ENCODE results near the gene EZH2.
A peak's percentile ranks its signal among the peaks of the same experiment; 100 is the strongest.

Gene EZH2

DNA sequence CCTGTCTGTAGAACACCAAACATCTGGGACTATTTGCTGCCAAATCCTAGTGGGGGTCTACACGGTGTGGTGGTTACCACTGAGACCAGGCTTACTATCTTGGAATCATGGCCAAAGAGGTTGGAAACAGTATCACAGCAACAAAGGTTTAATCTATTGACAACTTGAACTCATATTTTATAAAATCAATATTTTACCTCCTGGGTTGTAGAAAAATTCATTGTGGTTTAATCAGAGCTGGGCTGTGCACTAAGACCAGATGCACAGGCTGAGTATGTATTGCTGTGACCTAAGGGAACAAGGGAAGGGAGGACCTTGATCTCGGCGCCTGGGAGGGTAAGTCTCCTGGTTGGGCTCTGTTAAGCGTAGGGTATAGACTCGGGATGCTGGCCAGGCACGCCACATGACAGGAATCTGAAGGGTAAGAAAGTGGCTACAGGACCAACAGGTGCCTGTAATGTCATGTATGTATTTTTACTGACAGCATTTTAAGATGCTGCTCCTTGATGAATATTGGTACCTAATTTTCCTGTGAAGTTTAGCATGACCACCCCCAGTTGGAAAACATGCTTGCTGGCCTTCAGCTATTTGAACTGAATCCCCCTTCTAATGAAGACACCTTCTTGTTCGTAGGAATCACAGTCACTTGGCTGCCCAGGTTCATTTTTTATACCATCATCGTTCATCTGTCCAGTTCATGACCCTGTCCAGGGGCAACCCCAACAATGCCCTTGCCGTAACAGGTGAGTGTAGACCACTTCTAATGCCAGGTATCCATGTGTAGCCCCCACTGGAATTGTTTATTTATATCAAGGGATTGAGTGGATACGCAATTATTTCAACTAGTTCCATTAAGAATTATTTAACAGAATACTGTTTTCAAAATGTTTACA, 79.5 kb downstream of the EZH2 start:
- DNase-seq = no peak

DNA sequence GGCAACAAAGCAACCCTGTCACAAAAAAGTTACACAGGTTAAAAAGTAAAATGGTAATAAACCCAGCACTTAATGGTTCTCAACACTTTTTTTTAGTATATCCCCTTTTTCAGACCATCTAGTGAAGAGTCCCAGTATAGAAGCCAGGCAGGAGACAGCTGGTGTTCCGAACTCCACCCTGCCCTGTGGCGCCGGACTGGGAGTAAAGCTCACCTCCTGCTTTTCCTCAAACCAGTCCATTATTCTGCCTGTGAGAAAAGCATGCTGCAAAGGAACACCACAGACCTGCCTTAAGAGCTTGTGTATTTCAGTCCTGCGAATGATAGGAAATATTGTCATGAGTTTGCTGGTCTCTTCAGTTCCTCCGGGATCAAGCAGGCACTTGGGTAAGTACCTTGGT, 81.0 kb downstream of the EZH2 start:
- no peak for DNase-seq

DNA sequence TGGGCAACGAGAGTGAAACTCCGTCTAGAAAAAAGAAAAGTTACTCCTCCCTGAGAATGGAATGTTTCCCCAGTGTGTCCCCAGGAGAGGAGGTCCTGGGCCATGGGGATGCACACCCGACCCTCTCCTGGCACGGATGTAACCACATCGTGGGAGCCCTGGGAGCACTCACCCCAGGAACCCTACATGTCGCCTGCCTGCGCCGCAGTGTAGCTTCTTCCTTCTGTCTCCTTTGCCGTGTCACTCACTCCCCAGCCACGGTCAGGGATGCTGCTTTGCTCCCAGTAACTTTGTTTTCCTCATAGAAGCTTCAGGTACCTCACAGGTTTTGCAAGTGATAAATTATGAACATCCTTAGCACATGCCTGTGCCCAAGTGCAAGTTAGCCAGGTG, 82.0 kb downstream of the EZH2 start:
- DNase-seq = no peak

DNA sequence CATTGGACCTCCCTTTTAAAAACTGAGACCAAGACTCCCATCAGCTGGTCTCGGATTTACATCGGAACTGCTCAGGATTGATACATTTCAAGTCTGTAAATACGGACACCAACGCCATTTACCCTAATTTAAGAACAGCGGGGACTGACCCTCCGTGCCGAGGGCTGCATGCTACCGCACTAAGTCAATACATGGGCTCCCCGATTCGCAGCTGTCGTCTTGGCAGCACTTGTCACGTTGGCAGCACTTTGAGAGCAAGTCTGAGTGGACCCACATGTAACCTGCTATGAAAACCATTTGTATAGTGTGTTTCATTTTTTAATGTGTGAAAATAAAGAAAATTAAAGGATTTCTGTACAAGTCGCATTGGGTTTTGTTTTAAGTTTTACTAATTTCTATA, 83.4 kb downstream of the EZH2 start:
- no peak for DNase-seq

DNA sequence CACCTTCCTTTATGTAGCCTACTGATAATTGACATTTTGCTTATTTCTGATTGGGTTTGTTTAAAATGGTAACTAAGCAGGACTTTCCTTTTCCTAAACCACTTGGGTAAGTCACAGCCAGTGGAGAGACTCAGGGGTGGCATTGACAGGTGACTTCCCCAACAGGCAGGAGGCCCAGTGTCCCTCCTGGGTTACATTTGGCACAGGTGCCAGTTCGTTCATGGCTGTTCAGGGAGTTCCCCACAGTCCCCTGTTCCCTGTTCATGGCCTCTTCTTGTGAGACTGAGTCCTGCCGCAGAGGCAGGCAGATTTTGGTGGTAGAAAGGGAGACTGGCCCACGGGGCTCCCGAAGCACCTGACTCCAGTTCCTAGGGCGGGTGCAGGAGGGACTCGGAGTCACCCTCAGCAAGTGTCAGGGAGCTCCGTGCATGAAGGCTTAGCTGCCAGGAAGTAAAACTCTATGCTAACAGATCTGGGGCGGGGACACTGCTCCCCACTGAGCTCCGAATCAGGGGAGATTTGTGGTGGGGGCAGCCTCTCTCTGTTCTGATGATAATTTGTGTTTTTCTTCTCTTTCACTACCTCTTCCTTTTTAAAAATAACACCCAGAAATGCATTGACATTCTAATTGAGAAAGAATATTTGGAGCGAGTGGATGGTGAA, 84.1 kb downstream of the EZH2 start:
- DNase-seq = no peak

DNA sequence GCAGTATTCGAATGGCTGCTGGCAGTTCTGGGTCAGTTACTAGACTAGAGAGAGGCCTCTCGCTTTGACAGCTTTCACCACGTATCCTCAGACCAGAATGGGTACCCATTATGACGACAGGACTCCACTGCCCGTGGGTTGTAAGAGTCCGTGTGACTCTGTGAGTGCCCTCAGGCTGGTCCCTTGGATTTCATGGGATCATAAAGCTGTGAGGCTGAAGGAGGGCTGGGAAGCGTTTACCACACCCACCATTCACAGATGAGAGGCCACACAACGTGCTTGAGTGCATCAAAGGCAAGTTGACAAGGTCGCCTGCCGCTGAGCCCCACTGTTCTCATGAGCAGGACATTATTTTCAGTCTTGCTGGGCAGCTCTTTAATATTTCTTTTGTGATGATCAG, 87.2 kb downstream of the EZH2 start:
- no peak for DNase-seq

DNA sequence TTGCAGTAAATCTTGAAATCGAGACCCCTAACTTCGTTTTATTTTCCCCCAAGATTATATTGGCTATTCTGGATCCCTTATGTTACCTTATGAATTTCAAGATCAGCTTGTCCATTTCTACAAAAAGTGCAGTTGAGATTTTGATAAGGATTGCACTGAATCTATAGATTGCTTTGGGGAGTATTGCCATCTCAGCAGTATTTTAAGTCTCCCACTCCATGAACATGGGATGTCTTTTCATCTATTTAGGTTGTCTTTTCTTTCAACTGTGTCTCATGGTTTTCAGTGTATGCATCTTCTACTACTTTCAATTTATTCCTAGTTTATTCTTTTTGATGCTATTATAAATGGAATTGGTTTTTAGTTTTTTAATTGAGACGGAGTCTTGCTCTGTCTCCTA, 89.6 kb downstream of the EZH2 start:
- DNase-seq = no peak

DNA sequence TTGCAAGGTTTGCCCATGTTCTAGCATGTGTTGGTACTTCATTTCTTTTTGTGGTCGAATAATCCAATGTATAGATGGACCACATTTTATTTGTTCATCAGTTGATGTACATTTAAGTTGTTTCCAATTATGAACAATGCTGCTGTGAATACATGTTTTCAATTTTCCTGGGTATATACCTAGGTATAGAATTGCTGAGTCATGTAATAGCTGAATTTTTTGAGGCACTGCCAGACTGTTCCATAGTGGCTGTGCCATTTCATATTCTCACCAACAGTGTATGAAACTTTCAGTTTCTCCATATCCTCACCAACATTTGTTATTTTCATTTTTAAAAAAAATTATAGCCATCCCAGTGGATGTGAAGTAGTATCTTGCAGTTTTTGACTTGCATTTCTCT, 90.5 kb downstream of the EZH2 start:
- DNase-seq = no peak

DNA sequence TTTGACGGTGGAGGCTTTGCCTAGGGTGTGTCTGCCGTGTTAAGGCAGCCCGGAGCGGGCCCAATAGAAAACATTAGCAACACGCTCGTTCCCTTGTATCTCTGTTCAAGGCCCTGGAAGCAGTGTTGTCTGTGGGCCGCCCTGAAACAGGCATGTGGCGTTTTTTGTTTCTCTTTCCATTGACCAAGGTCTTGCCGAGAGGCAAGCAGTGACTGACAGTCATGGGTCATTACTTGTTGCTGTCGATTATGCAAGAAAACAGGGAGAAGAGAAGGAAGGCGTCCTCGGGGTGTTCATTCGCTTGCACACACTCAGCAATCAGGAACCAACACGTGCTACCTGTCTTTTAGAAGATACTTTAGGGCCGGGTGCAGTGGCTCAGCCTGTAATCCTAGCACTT, 92.5 kb downstream of the EZH2 start:
- peak; percentile 18 to 36 (median 32) for DNase-seq

DNA sequence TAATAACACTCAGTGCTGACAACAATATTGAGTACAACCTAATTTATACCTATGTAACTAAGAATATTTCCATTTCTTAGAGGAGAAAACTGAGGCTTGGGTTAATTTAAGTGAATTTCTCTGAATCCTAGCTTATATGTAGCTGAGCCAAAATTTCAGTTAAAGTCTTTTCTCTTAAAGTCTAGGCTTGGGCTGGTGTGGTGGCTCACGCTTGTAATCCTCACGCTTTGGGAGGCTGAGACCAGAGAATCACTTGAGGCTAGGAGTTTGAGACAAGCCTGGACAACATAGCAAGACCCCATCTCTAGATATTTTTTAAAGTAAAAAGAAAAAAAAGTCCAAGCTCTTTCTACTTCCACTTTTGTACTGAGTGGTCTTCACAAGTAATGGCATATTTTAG, 93.2 kb downstream of the EZH2 start:
- no peak for DNase-seq

DNA sequence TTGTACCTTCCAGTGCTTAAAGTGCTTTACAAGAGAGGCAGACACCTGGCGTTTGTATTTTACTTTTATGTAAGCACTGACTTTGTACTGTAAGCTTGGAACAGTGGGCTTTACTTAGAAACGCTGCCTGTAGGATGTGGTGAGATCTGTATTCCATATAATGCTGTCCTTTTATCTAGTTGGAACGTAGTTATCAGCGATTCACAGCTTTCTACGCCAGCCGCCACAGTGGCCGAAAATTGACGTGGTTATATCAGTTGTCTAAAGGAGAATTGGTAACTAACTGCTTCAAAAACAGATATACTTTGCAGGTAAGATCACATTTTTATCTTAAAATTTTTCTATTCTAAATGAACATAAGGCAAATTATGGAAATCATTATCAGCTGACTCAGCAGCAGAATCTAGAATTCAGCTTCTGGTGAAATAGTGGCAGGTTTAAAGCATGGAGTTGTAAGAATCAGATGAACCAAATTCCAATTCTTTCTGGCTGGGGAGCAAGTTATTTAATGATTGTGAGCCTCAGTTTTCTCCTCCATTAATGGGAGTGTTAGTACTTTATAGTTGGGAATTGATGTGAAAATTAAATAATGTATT, 93.9 kb downstream of the EZH2 start:
- DNase-seq = no peak

DNA sequence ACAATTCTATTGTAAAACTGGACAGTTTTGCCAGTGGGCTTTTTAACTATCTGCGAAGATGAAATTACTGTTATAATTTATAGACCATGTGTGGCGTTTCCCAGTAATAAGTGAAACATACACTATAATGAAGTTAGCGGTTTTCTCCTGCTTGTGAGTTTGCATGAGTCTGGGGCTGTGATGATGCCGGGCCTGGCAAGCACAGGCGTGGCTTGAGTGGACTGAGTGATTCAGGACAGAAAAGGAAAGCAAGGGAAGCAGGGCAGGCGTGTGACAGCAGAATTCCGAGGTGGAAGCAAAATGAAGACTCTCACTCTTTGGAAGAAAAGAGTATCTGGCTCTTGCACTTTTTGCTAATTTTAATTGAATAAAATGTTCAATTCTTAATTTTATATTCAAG, 94.9 kb downstream of the EZH2 start:
- no peak for DNase-seq

DNA sequence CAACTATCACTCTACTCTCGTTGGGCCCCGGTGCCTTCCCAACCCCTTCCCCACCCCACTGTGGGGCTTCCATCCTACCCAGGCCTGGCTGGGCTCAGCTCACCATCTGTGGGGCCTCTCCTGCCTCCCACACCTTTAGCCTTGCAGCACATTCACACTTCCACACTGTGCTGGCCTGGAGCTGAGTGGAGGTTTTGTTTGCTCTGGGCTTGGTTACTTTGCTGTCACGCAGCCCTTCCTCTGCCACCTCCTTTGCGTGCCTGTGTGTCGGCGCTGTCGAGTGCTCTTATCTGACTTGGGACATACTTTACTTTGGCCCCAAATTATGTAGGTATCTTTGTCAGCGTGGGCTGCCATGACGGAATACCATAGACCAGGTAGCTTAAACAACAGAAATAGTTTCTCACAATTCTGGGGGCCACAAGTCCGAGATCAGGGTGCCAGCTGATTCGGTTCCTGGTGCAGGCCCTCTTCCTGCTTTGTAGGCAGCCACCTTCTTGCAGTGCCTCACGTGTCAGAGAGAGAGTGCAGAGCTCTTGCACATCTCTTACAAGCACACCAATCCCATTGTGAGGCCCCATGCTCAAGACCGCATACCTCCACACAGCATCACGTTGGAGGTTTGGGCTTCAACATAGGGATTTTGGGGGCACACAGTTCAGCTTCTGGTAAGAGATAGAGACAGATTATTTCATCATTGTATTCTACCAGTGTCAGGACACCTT, 96.4 kb downstream of the EZH2 start:
- DNase-seq = no peak

DNA sequence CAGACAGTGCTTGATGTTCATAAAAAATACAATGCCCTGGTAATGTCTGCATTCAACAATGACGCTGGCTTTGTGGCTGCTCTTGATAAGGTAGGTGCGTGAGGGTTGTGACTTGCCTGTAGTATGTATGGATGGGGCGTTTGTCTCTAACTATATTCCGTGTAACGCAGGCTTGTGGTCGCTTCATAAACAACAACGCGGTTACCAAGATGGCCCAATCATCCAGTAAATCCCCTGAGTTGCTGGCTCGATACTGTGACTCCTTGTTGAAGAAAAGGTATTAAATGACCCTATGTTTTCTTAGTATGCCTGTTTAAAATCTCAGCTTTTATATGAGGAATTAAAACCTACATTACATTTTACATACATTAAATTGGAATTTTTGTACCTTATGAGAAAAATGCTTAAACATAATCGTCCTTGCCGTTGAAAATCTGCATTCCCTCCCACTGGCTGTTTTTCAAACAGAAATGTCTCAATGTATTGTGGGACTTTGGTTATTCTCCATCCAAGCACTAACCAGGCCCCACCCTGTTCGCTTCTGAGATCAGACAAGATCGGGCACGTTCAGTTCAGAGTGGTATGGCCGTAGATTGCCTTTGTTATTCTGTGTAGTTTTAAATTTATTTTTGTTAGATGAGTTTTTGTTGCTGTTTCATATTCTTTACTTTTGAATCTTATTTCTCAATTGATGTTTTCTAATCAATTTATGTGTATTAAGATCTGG, 100.1 kb downstream of the EZH2 start:
- DNase-seq = no peak

DNA sequence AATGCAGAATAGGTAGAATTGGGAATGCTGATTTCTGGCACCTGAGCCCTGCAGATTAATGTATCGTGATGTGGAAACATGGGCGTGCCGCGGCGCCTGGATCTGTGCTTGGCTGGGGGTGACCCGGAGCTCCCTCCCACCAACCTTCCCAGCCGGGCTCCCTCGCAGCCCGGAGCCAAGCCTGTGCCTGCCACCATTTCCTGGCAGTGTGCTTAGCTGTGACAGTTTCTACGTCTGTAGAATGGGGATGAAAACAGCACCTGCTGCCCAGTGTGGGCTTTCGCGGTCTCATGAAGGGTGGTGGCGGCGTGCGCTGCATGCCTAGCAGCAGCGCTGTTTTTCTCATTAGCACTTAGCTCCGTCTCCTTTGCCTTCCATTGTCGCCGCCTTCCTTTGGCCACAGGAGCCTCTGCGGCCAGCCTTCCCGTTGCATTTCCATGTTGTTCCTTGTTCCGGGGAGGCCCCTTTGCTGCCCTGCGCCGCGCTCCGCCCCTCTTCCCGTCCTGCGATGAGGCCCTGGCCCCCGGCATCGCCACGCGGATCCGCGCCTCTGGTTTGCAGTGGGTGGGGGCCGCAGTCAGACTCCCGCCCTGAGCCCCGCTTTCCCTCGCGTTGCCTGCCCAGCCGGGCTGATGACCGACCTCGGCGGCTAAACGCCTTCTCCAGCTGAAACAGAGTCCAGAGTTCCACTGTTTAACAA, 101.2 kb downstream of the EZH2 start:
- no peak for DNase-seq

DNA sequence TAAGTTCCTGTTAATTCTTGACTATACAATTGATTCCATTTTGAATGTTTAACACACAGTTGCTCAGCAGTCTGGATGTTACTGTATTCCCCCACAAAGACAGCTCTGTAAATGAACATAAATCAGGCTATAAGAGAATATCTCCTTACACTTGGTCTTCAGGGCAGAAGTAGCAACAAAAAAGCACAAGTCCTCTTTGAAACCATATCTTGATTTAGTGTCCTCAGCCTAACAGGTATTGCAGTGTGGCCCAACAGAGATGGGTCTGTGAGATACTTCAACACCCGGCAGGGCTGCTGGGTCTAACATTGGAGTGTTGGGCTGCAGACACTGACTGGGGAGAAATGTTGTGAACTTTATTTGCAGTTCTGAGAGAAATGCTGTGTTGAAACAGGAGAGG, 109.6 kb downstream of the EZH2 start:
- DNase-seq = no peak

DNA sequence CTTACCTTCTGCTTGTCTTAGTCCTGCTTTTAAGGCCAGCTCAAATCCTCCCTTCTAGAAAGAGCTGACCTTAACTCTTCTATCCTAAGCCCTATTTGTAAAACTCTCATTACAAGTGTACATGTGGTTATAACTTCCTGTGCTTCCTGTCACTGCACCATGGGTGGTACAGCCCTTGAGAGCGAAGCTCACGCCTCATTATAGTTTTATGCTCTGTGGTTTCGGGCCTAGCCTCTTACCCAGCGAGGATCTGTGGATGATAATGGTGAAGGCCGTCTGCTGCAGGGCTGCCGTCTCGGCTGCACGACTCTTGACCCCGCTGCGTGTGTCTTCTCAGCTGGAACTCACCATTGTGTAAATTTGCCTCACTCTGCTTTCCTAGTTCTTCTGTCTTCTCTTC, 110.8 kb downstream of the EZH2 start:
- DNase-seq = no peak

DNA sequence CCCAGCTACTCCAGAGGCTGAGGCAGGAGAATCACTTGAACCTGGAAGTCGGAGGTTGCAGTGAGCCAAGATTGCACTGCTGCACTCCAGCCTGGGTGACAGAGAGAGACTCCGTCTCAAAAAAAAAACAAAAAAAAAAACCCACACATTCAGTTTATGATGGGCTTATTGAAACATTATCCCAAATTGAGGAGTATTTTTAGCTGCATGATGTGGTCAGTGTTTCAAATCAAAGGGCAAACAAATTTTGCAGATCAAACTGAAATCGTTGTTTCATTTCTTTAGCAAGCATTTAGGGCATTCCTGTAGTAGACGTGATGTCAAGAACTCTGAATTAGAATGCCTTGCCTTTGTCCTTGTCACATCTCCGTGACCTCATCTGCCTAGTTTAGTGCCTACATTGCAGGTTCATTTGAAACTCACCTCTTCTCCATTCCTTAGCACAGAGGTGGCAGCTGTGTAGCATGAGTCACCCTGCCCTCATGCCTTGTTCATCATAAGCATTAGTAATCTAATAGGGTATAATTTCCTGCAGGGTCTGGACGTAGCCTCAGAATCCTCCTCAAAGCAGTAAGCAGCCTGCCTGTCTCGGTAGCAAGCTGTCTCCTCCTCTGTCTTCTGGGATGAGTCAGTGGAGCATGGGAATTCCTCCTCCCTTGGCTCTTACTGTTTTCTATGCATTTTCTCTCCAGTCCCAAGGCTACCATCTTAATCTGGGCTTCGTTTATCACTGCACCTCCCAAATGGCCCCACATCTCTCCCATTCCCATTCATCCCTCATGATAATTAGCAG, 111.6 kb downstream of the EZH2 start:
- peak; percentile 6 to 29 (median 16) for DNase-seq

DNA sequence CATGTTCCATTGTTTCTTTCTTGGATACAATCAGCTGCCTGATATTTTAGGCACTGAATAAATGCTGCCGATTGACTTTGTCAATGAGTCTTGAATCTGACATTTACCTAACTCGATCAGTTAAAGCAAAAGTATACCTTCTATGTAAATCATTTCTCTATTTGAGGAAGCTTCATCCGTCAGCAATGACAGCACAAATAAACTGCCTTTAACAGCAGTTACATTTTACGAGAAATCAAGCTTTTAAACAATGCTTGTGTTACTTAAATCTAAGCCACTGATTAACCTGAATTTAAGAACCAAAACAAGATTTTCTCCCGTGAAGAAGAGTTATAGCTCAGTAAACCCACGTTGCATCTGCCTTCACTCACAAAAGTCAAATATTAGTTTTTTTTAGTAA, 114.1 kb downstream of the EZH2 start:
- no peak for DNase-seq

DNA sequence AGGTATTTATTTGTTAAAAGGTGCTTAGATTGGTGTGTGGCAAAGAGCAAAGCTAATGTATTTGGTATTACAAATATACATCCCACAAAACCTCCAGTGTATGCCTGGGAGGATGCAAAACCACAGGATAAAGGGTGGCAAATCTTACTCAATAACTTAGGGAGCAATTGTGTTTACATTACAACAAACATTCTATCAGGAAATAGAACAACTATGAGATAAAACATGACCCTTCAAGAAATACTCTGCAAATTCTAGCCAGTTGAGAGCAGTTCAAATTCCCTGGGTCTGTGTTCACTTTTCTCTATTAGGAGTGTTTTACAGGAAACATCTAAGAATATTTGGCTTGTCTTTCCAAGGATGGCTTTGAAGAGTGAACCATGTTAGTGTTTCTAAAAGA, 120.5 kb downstream of the EZH2 start:
- no peak for DNase-seq

Measured in suppressor macrophage treated with lipopolysaccharide for 1 hour (primary cell).